Activated T-helper 1 cell treated with Interleukin-2 at 50 U/mL for 16 hours (primary cell): Measurements from ENCODE around the gene RAI1.
"Not testable (repeated sequence)": the region's sequence is repeated elsewhere in the genome, so short reads cannot be mapped to it uniquely, and the experiment has no call there.

Experiments
- DNase-seq: peaks from one replicate; pipeline ENCODE4 v3.0.0-alpha.2; 2020; ENCODE audit warnings: low read depth

The RAI1 gene

GRCh38 chr17:17681187-17681743 lies at the start of gene RAI1:
TSS of gene RAI1 (plus strand) at chr17:17681458. CDS start at chr17:17792949, 111,491 bp downstream.
- peak; percentile 61 for DNase-seq

GRCh38 chr17:17632690-17633089 lies 48.6 kb upstream of the RAI1 start:
- not testable (repeated sequence) for DNase-seq

GRCh38 chr17:17633310-17633709 lies 47.9 kb upstream of the RAI1 start:
- DNase-seq: no peak

GRCh38 chr17:17635126-17635525 lies 46.1 kb upstream of the RAI1 start:
- DNase-seq: no peak

- DNase-seq: not testable (repeated sequence)
Observed at GRCh38 chr17:17635537-17636271, 45.6 kb upstream of the RAI1 start.

- DNase-seq: no peak
Observed at GRCh38 chr17:17636272-17636885, 44.9 kb upstream of the RAI1 start.

- no peak for DNase-seq
Observed at GRCh38 chr17:17638467-17638866, 42.8 kb upstream of the RAI1 start.

- not testable (repeated sequence) for DNase-seq
Observed at GRCh38 chr17:17639661-17640270, 41.5 kb upstream of the RAI1 start.

GRCh38 chr17:17641621-17642409 lies 39.4 kb upstream of the RAI1 start:
- DNase-seq: peak; percentile 64

- not testable (repeated sequence) for DNase-seq
Observed at GRCh38 chr17:17645148-17645547, 36.1 kb upstream of the RAI1 start.

- DNase-seq: no peak
Observed at GRCh38 chr17:17645961-17646360, 35.3 kb upstream of the RAI1 start.

- no peak for DNase-seq
Observed at GRCh38 chr17:17647524-17648178, 33.6 kb upstream of the RAI1 start.

- no peak for DNase-seq
Observed at GRCh38 chr17:17648762-17649161, 32.5 kb upstream of the RAI1 start.

- DNase-seq: no peak
Observed at GRCh38 chr17:17650959-17651358, 30.3 kb upstream of the RAI1 start.

- DNase-seq: no peak
Observed at GRCh38 chr17:17653343-17653742, 27.9 kb upstream of the RAI1 start.

GRCh38 chr17:17659340-17659739 lies 21.9 kb upstream of the RAI1 start:
- no peak for DNase-seq

GRCh38 chr17:17661134-17661533 lies 20.1 kb upstream of the RAI1 start:
- DNase-seq: no peak

GRCh38 chr17:17661834-17662385 lies 19.3 kb upstream of the RAI1 start:
- DNase-seq: no peak

GRCh38 chr17:17663160-17664063 lies 17.8 kb upstream of the RAI1 start:
- DNase-seq: peak; percentile 63

- DNase-seq: no peak
Observed at GRCh38 chr17:17664064-17664452, 17.2 kb upstream of the RAI1 start.
